Measurements from ENCODE around the gene RUBCNL. TPM values are rescaled to one million over a fixed set of nuclear protein-coding genes. Genes with fewer than 3 reads are reported as not detected.

RUBCNL gene
- total RNA-seq, 1 experiment from 2014 or later = 0.37 TPM

DNA sequence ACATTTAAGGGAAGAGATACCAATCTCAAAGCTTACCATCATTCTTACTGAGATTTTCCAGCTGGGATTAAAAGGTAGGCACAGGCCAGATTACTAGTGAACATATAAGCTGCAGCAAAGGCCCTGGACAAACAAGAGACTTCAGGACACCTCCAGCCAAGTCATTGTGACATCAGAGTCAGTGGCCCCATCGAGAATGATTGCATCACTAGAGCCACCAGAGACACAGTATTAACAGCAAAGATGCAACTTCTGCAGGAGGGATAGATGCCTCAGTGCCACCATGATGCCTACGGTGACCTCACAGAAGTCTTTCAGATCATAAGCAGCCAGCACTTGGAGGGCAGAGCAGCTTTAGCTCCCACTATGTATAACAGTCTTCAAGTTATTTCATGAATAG, 8.6 kb downstream of the RUBCNL start:
- no peaks in the 10 kb centered on the region for H3F3A ChIP-seq (ENCODE audit: insufficient read depth, low read depth)
- H3K79me2 ChIP-seq (ENCODE audit: low read depth) = no peaks in the 10 kb centered on the region
- H3K27me3 ChIP-seq (ENCODE audit: insufficient read depth, low read depth) = no peaks in the 10 kb centered on the region
- ChIA-PET POLR2A (ENCODE audit: unreplicated experiment) (no interaction called here), CTCF (no interaction called here)
- TF ChIP-seq EZH2 (IDR thresholded peaks at IDR 0.05; ENCODE audit: low read depth) = no peak
- TF ChIP-seq, protein P1, sequence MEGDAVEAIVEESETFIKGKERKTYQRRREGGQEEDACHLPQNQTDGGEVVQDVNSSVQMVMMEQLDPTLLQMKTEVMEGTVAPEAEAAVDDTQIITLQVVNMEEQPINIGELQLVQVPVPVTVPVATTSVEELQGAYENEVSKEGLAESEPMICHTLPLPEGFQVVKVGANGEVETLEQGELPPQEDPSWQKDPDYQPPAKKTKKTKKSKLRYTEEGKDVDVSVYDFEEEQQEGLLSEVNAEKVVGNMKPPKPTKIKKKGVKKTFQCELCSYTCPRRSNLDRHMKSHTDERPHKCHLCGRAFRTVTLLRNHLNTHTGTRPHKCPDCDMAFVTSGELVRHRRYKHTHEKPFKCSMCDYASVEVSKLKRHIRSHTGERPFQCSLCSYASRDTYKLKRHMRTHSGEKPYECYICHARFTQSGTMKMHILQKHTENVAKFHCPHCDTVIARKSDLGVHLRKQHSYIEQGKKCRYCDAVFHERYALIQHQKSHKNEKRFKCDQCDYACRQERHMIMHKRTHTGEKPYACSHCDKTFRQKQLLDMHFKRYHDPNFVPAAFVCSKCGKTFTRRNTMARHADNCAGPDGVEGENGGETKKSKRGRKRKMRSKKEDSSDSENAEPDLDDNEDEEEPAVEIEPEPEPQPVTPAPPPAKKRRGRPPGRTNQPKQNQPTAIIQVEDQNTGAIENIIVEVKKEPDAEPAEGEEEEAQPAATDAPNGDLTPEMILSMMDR (conservative IDR thresholded peaks at IDR 0.05) = no peak
- no peaks in the 10 kb centered on the region for H3K9me2 ChIP-seq (ENCODE audit: insufficient read depth)
- no peaks in the 10 kb centered on the region for H3K9me3 ChIP-seq (ENCODE audit: insufficient read depth, low read depth)
- no TSS peak for BruUV-seq (replicated peaks)
- no peak overlapping the region for H3K27ac ChIP-seq
- H3K4me1 ChIP-seq (replicated peaks; ENCODE audit: insufficient read depth) = no peaks in the 10 kb centered on the region
- no peak overlapping the region for H3K4me2 ChIP-seq
- no peaks in the 10 kb centered on the region for H3K36me3 ChIP-seq (ENCODE audit: low read depth)
- H2AFZ ChIP-seq = no peak overlapping the region
- intact Hi-C loops (cut with micrococcal nuclease; ENCODE audit: unreplicated experiment) = no loop called here
- DNase-seq = no peak
- no peak overlapping the region for H3K4me3 ChIP-seq
- H4K20me1 ChIP-seq (ENCODE audit: insufficient read depth) = no peaks in the 10 kb centered on the region

DNA sequence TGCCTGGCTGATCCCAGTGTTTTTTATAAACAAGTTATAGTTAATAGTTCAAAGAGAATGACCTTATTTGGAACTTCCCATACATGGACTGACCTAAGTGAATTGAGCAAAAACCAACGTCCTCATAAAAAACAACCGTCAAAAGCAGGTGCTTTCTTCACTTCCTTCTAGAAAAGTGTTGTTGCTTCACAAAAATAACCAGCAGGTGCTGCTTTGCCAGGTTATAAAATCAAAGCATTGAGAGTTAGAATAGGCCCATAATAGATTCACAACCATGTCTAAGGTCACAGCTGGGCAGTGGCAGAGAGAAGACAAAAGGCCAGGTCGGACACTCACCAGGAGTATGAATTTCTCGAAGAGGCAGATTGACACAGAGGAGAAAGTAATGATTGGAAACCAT, 9.5 kb downstream of the RUBCNL start:
- TF ChIP-seq EZH2 (IDR thresholded peaks at IDR 0.05; ENCODE audit: low read depth) = no peak
- TF ChIP-seq, protein P1 (conservative IDR thresholded peaks at IDR 0.05) = no peak

DNA sequence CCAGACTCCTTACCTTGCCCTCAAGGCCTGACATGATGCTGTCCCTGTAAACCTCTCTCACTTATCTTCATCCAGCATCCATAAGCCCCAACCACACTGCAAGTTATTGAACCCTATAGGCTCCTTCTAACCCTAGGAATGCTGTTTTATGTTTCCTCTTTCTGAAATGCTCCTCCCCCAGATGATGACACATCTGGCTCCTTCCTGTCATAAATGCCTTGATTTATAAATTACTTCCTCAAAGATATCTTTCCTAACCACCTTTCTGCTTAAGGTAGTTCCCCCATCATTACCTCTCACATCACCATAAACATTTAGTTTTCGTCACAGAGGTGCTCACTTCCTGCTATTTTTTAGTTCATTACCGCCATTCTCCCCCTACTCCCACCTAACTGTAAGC, 12.3 kb downstream of the RUBCNL start:
- Histone ChIP-seq H3K4me2 (no peak overlapping the region), H3K9me3 (ENCODE audit: insufficient read depth, low read depth) (no peaks in the 10 kb centered on the region), H3K4me3 (no peak overlapping the region), H3K27ac (no peak overlapping the region), H3K79me2 (ENCODE audit: low read depth) (no peaks in the 10 kb centered on the region), H3K4me1 (replicated peaks; ENCODE audit: insufficient read depth) (no peaks in the 10 kb centered on the region), H3F3A (ENCODE audit: insufficient read depth, low read depth) (no peaks in the 10 kb centered on the region), H4K20me1 (ENCODE audit: insufficient read depth) (no peaks in the 10 kb centered on the region), H3K9me2 (ENCODE audit: insufficient read depth) (no peaks in the 10 kb centered on the region), H3K27me3 (ENCODE audit: insufficient read depth, low read depth) (no peaks in the 10 kb centered on the region), H3K36me3 (ENCODE audit: low read depth) (no peaks in the 10 kb centered on the region), H2AFZ (no peak overlapping the region)
- TF ChIP-seq, protein P1 (conservative IDR thresholded peaks at IDR 0.05) = no peak
- TF ChIP-seq EZH2 (IDR thresholded peaks at IDR 0.05; ENCODE audit: low read depth) = no peak
- intact Hi-C loops (cut with micrococcal nuclease; ENCODE audit: unreplicated experiment) = no loop called here
- no peak for DNase-seq
- CTCF ChIA-PET = no interaction called here
- POLR2A ChIA-PET (ENCODE audit: unreplicated experiment) = no interaction called here
- BruUV-seq (replicated peaks) = no TSS peak

More for the DNA sequence above, 9.5 kb downstream of the RUBCNL start:
- H3F3A ChIP-seq (ENCODE audit: insufficient read depth, low read depth) = no peaks in the 10 kb centered on the region
- ChIA-PET CTCF (no interaction called here), POLR2A (ENCODE audit: unreplicated experiment) (no interaction called here)
- H2AFZ ChIP-seq = no peak overlapping the region
- H3K4me2 ChIP-seq = no peak overlapping the region
- no TSS peak for BruUV-seq (replicated peaks)
- intact Hi-C loops (cut with micrococcal nuclease; ENCODE audit: unreplicated experiment) = no loop called here
- DNase-seq = no peak
- H3K9me2 ChIP-seq (ENCODE audit: insufficient read depth) = no peaks in the 10 kb centered on the region
- H3K27ac ChIP-seq = no peak overlapping the region
- no peaks in the 10 kb centered on the region for H3K9me3 ChIP-seq (ENCODE audit: insufficient read depth, low read depth)
- no peaks in the 10 kb centered on the region for H4K20me1 ChIP-seq (ENCODE audit: insufficient read depth)
- no peak overlapping the region for H3K4me3 ChIP-seq
- no peaks in the 10 kb centered on the region for H3K4me1 ChIP-seq (replicated peaks; ENCODE audit: insufficient read depth)
- no peaks in the 10 kb centered on the region for H3K27me3 ChIP-seq (ENCODE audit: insufficient read depth, low read depth)
- no peaks in the 10 kb centered on the region for H3K36me3 ChIP-seq (ENCODE audit: low read depth)
- H3K79me2 ChIP-seq (ENCODE audit: low read depth) = no peaks in the 10 kb centered on the region
